Measurements from ENCODE around the gene UNG. TPM values are rescaled to one million over a fixed set of nuclear protein-coding genes. Genes with fewer than 3 reads are reported as not detected.

UNG gene
- total and polyA plus RNA-seq, 7 experiments from 2014 or later: 7.7 to 54.8 (median 13.7) TPM

GRCh38 chr12:109120557-109120956 lies 23.2 kb downstream of the UNG start:
- Histone ChIP-seq H3K27me3 (ENCODE audit: control insufficient read depth in 2 of 2, insufficient read depth in 2 of 2, low read length in 2 of 2) (no peaks in the 10 kb centered on the region), H3K27ac (ENCODE audit: low read depth, low read length) (no peak overlapping the region), H3K4me3 (ENCODE audit: low read length) (no peak overlapping the region), H3K9me3 (ENCODE audit: control insufficient read depth in 2 of 3, low read length in 3 of 3) (no peaks in the 10 kb centered on the region), H3K36me3 (ENCODE audit: control insufficient read depth in 2 of 3, insufficient read depth in 3 of 3, low read length in 3 of 3) (no peaks in the 10 kb centered on the region), H3K4me1 (ENCODE audit: control insufficient read depth in 2 of 2, insufficient read depth in 2 of 2, low read length in 2 of 2) (peaks cover 0 to 6% of the 10 kb centered on the region in 2 donors)
- Mint-ChIP-seq H3K36me3 (peaks cover 0 to 17% (median 0%) of the 10 kb centered on the region in 5 donors), H3K27me3 (no peaks in the 10 kb centered on the region), H3K27ac (no peak overlapping the region), H3K4me1 (peaks cover 0 to 12% (median 9%) of the 10 kb centered on the region in 7 donors), H3K9me3 (no peaks in the 10 kb centered on the region), H3K4me3 (no peak overlapping the region)
- POLR2A ChIA-PET: no interaction called here
- DNase-seq (no peak), ATAC-seq (no peak)
- intact Hi-C loops (cut with micrococcal nuclease): no loop called here
- CTCF ChIA-PET: interaction anchor here (1.6 kb wide), 1 partner anchor 9 kb away, joined by 7 read pairs; no protein-coding TSS in a partner anchor

GRCh38 chr12:109121346-109121880 lies 24.0 kb downstream of the UNG start:
- H3K9me3 Mint-ChIP-seq: no peaks in the 10 kb centered on the region
- POLR2A ChIA-PET: no interaction called here
- H3K4me1 Mint-ChIP-seq: peaks cover 0 to 5% (median 3%) of the 10 kb centered on the region in 7 donors
- H3K4me1 ChIP-seq (ENCODE audit: control insufficient read depth in 2 of 2, insufficient read depth in 2 of 2, low read length in 2 of 2): no peaks in the 10 kb centered on the region
- no peak overlapping the region for H3K4me3 ChIP-seq (ENCODE audit: low read length)
- no peaks in the 10 kb centered on the region for H3K27me3 Mint-ChIP-seq
- no peak overlapping the region for H3K27ac Mint-ChIP-seq
- no peaks in the 10 kb centered on the region for H3K27me3 ChIP-seq (ENCODE audit: control insufficient read depth in 2 of 2, insufficient read depth in 2 of 2, low read length in 2 of 2)
- H3K9me3 ChIP-seq (ENCODE audit: control insufficient read depth in 2 of 3, low read length in 3 of 3): no peaks in the 10 kb centered on the region
- ATAC-seq: no peak
- intact Hi-C loops (cut with micrococcal nuclease): no loop called here
- no peak overlapping the region for H3K27ac ChIP-seq (ENCODE audit: low read depth, low read length)
- H3K36me3 ChIP-seq (ENCODE audit: control insufficient read depth in 2 of 3, insufficient read depth in 3 of 3, low read length in 3 of 3): no peaks in the 10 kb centered on the region
- no peak for DNase-seq
- H3K36me3 Mint-ChIP-seq: peaks cover 0 to 15% (median 0%) of the 10 kb centered on the region in 5 donors
- no peak overlapping the region for H3K4me3 Mint-ChIP-seq
- CTCF ChIA-PET: no interaction called here

GRCh38 chr12:109124878-109125648 lies 27.7 kb downstream of the UNG start:
- no peak overlapping the region for H3K27ac Mint-ChIP-seq
- intact Hi-C loops (cut with micrococcal nuclease): no loop called here

GRCh38 chr12:109125791-109126190 lies 28.4 kb downstream of the UNG start:
- Histone ChIP-seq H3K4me1 (ENCODE audit: control insufficient read depth in 2 of 2, insufficient read depth in 2 of 2, low read length in 2 of 2) (no peaks in the 10 kb centered on the region), H3K9me3 (ENCODE audit: control insufficient read depth in 2 of 3, low read length in 3 of 3) (no peaks in the 10 kb centered on the region), H3K27me3 (ENCODE audit: control insufficient read depth in 2 of 2, insufficient read depth in 2 of 2, low read length in 2 of 2) (no peaks in the 10 kb centered on the region), H3K27ac (ENCODE audit: low read depth, low read length) (no peak overlapping the region), H3K36me3 (ENCODE audit: control insufficient read depth in 2 of 3, insufficient read depth in 3 of 3, low read length in 3 of 3) (no peaks in the 10 kb centered on the region), H3K4me3 (ENCODE audit: low read length) (no peak overlapping the region)
- Mint-ChIP-seq H3K27me3 (peaks cover 0 to 2% (median 0%) of the 10 kb centered on the region in 5 donors), H3K27ac (no peak overlapping the region), H3K4me1 (peaks cover 0 to 5% (median 0%) of the 10 kb centered on the region in 7 donors), H3K36me3 (peaks cover 0 to 10% (median 0%) of the 10 kb centered on the region in 5 donors), H3K4me3 (no peak overlapping the region), H3K9me3 (peaks cover 0 to 1% (median 0%) of the 10 kb centered on the region in 11 donors)
- intact Hi-C loops (cut with micrococcal nuclease): no loop called here
- CTCF ChIA-PET: no interaction called here
- no peak for ATAC-seq
- no peak for DNase-seq
- POLR2A ChIA-PET: no interaction called here

More at GRCh38 chr12:109124878-109125648, 27.7 kb downstream of the UNG start:
- no peak for ATAC-seq
- ChIA-PET POLR2A (no interaction called here), CTCF (no interaction called here)
- Histone ChIP-seq H3K27ac (ENCODE audit: low read depth, low read length) (no peak overlapping the region), H3K4me1 (ENCODE audit: control insufficient read depth in 2 of 2, insufficient read depth in 2 of 2, low read length in 2 of 2) (no peaks in the 10 kb centered on the region), H3K27me3 (ENCODE audit: control insufficient read depth in 2 of 2, insufficient read depth in 2 of 2, low read length in 2 of 2) (no peaks in the 10 kb centered on the region), H3K9me3 (ENCODE audit: control insufficient read depth in 2 of 3, low read length in 3 of 3) (no peaks in the 10 kb centered on the region), H3K4me3 (ENCODE audit: low read length) (no peak overlapping the region), H3K36me3 (ENCODE audit: control insufficient read depth in 2 of 3, insufficient read depth in 3 of 3, low read length in 3 of 3) (no peaks in the 10 kb centered on the region)
- H3K9me3 Mint-ChIP-seq: peaks cover 0 to 1% (median 0%) of the 10 kb centered on the region in 11 donors
- no peak overlapping the region for H3K4me3 Mint-ChIP-seq
- peaks cover 0 to 6% (median 0%) of the 10 kb centered on the region in 5 donors for H3K36me3 Mint-ChIP-seq
- peaks cover 0 to 5% (median 0%) of the 10 kb centered on the region in 7 donors for H3K4me1 Mint-ChIP-seq
- no peaks in the 10 kb centered on the region for H3K27me3 Mint-ChIP-seq
- DNase-seq: no peak

- intact Hi-C loops (cut with micrococcal nuclease): no loop called here
- H3K9me3 ChIP-seq (ENCODE audit: control insufficient read depth in 2 of 3, low read length in 3 of 3): no peaks in the 10 kb centered on the region
- H3K4me1 ChIP-seq (ENCODE audit: control insufficient read depth in 2 of 2, insufficient read depth in 2 of 2, low read length in 2 of 2): no peaks in the 10 kb centered on the region
- ATAC-seq (no peak), DNase-seq (no peak)
- Mint-ChIP-seq H3K4me1 (peaks cover 0 to 5% (median 0%) of the 10 kb centered on the region in 7 donors), H3K27me3 (peaks cover 0 to 4% (median 0%) of the 10 kb centered on the region in 5 donors), H3K9me3 (peaks cover 0 to 1% (median 0%) of the 10 kb centered on the region in 11 donors), H3K36me3 (peaks cover 0 to 10% (median 0%) of the 10 kb centered on the region in 5 donors), H3K27ac (no peak overlapping the region), H3K4me3 (no peak overlapping the region)
- ChIA-PET CTCF (interaction anchor here (0.9 kb wide), 1 partner anchor 230 kb away, joined by 3 read pairs; no protein-coding TSS in a partner anchor), POLR2A (no interaction called here)
- no peak overlapping the region for H3K4me3 ChIP-seq (ENCODE audit: low read length)
- H3K27ac ChIP-seq (ENCODE audit: low read depth, low read length): no peak overlapping the region
- no peaks in the 10 kb centered on the region for H3K27me3 ChIP-seq (ENCODE audit: control insufficient read depth in 2 of 2, insufficient read depth in 2 of 2, low read length in 2 of 2)
- no peaks in the 10 kb centered on the region for H3K36me3 ChIP-seq (ENCODE audit: control insufficient read depth in 2 of 3, insufficient read depth in 3 of 3, low read length in 3 of 3)
Measured at GRCh38 chr12:109126784-109127183, 29.4 kb downstream of the UNG start.

GRCh38 chr12:109127533-109128242 lies 30.3 kb downstream of the UNG start:
- POLR2A ChIA-PET: no interaction called here
- Mint-ChIP-seq H3K4me1 (peaks cover 0 to 5% (median 0%) of the 10 kb centered on the region in 7 donors), H3K4me3 (no peak overlapping the region), H3K27me3 (peaks cover 0 to 4% (median 0%) of the 10 kb centered on the region in 5 donors), H3K27ac (no peak overlapping the region), H3K9me3 (peaks cover 0 to 1% (median 0%) of the 10 kb centered on the region in 11 donors), H3K36me3 (peaks cover 0 to 10% (median 0%) of the 10 kb centered on the region in 5 donors)
- no peak for DNase-seq
- Histone ChIP-seq H3K4me1 (ENCODE audit: control insufficient read depth in 2 of 2, insufficient read depth in 2 of 2, low read length in 2 of 2) (no peaks in the 10 kb centered on the region), H3K4me3 (ENCODE audit: low read length) (no peak overlapping the region), H3K36me3 (ENCODE audit: control insufficient read depth in 2 of 3, insufficient read depth in 3 of 3, low read length in 3 of 3) (no peaks in the 10 kb centered on the region), H3K9me3 (ENCODE audit: control insufficient read depth in 2 of 3, low read length in 3 of 3) (no peaks in the 10 kb centered on the region), H3K27ac (ENCODE audit: low read depth, low read length) (no peak overlapping the region), H3K27me3 (ENCODE audit: control insufficient read depth in 2 of 2, insufficient read depth in 2 of 2, low read length in 2 of 2) (no peaks in the 10 kb centered on the region)
- CTCF ChIA-PET: interaction anchor here (0.9 kb wide), 1 partner anchor 231 kb away, joined by 3 read pairs; no protein-coding TSS in a partner anchor
- intact Hi-C loops (cut with micrococcal nuclease): no loop called here
- ATAC-seq: no peak

All from naive thymus-derived CD4-positive, alpha-beta T cell (primary cell).